ENCODE data around the gene SNX25.
"Not testable (repeated sequence)": the region's sequence is repeated elsewhere in the genome, so short reads cannot be mapped to it uniquely, and the experiment has no call there.

DNA sequence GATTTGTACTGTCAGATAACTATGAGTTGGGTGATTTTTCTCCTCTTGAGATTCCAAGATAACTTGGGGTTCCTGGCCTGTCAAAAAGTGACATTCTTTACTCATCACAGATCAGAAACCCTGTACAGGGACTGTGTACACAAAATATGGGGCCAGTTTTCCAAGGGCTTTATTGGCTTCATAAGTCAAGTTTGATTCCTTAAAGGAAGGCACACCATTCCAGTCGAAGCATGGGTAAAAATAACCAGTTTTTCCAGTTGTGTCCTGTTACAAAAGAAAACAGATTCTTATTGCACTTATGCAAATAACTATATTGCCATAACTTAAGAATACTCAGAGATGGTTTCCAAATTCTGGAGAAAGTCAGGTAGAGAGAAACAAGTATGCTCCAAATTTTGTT lies 116.3 kb downstream of the SNX25 start:
- TF ChIP-seq, protein P1, sequence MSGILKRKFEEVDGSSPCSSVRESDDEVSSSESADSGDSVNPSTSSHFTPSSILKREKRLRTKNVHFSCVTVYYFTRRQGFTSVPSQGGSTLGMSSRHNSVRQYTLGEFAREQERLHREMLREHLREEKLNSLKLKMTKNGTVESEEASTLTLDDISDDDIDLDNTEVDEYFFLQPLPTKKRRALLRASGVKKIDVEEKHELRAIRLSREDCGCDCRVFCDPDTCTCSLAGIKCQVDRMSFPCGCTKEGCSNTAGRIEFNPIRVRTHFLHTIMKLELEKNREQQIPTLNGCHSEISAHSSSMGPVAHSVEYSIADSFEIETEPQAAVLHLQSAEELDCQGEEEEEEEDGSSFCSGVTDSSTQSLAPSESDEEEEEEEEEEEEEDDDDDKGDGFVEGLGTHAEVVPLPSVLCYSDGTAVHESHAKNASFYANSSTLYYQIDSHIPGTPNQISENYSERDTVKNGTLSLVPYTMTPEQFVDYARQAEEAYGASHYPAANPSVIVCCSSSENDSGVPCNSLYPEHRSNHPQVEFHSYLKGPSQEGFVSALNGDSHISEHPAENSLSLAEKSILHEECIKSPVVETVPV (CRISPR knock-in tag; IDR thresholded peaks at IDR 0.05): not testable (repeated sequence)
- TF ChIP-seq RARB (CRISPR knock-in tag; IDR thresholded peaks at IDR 0.05); BACH2 (CRISPR knock-in tag; IDR thresholded peaks at IDR 0.05; ENCODE audit: borderline replicate concordance); TOX (CRISPR knock-in tag; IDR thresholded peaks at IDR 0.05; ENCODE audit: borderline replicate concordance); ZFP30 (CRISPR knock-in tag; IDR thresholded peaks at IDR 0.05): not testable (repeated sequence)
- TF ChIP-seq, protein P2, sequence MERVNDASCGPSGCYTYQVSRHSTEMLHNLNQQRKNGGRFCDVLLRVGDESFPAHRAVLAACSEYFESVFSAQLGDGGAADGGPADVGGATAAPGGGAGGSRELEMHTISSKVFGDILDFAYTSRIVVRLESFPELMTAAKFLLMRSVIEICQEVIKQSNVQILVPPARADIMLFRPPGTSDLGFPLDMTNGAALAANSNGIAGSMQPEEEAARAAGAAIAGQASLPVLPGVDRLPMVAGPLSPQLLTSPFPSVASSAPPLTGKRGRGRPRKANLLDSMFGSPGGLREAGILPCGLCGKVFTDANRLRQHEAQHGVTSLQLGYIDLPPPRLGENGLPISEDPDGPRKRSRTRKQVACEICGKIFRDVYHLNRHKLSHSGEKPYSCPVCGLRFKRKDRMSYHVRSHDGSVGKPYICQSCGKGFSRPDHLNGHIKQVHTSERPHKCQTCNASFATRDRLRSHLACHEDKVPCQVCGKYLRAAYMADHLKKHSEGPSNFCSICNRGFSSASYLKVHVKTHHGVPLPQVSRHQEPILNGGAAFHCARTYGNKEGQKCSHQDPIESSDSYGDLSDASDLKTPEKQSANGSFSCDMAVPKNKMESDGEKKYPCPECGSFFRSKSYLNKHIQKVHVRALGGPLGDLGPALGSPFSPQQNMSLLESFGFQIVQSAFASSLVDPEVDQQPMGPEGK (CRISPR knock-in tag; IDR thresholded peaks at IDR 0.05; ENCODE audit: borderline replicate concordance): not testable (repeated sequence)
